OCI-LY7 (cell line): ENCODE results near the gene NBEA.

Source experiments
- CTCF ChIP-seq: fragments of 200-600 bp; sonication (generic); conservative IDR thresholded peaks from 2 replicates; pipeline ENCODE4 v1.5.1; 2014; ENCODE audit warnings: mild to moderate bottlenecking, antibody characterized with exemption, low read length, moderate library complexity, mixed read lengths
- EZH2phosphoT487 ChIP-seq: fragments of 200-600 bp; sonication (generic); IDR thresholded peaks from 2 replicates; pipeline ENCODE4 v1.6.1; 2018; ENCODE audit warnings: low read depth, borderline replicate concordance, mild to moderate bottlenecking, mixed run types, antibody characterized with exemption, low read length, moderate library complexity, mixed read lengths

DNA sequence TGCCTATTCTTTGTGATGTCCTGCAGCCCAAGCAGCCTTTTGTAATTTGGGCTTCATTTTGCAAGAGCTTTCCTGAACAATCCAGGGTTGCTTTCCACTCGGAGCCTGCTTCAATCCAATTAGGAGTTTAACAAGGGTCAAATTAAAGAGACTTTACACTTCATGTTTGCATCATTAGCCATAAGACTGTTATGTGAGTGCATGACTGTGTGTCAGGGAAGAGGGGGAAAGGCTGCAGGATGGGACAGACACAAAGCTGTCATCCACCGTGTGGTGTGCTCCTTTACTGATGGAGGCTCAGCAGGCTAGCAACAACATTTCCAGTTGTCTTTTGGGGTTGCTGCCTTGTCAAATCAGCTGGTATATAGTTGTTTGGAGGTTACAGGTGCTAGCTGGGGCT lies 558.1 kb downstream of the NBEA start:
- no peak for TF ChIP-seq CTCF
- no peak for TF ChIP-seq EZH2phosphoT487
